Measurements from ENCODE around the gene CAMK4. TPM values are rescaled to one million over a fixed set of nuclear protein-coding genes. Genes with fewer than 3 reads are reported as not detected.

The CAMK4 gene
- total and polyA plus RNA-seq, 10 donors: 0.90 to 22.3 (median 12.6) TPM

DNA sequence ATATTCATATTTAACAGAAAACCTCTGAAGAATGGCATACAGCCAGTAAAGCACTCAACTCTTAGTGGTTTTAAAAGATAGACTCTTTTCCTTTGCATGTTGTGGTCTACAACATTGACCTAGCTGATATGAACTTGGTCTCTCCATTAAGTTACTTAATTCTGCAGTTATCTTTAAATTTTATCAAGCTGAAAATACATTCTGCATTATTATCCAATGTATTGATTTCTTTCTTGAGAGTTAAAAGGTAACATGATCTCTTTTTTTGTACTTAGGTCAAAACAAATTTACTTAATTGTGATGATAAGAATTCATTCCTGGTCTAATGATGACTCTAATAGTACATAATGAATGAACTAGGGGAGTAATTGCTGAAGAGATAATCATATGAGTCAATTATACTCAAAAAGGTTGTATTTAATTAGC, 155.2 kb downstream of the CAMK4 start:
- Histone ChIP-seq H3K4me3 (no peak overlapping the region), H3K27me3 (replicated peaks in 1 of 7) (no peaks in the 10 kb centered on the region), H3K9me3 (no peaks in the 10 kb centered on the region), H3K4me1 (no peaks in the 10 kb centered on the region), H3K36me3 (no peaks in the 10 kb centered on the region), H3K27ac (no peak overlapping the region)
- DNase-seq: no peak
- TF ChIP-seq CTCF (IDR thresholded peaks at IDR 0.05 in 8 of 11, conservative IDR thresholded peaks at IDR 0.05 in 3 of 11) (no peak), POLR2A (IDR thresholded peaks at IDR 0.05) (no peak), POLR2AphosphoS5 (IDR thresholded peaks at IDR 0.05) (no peak)
- intact Hi-C loops (cut with DNase I; ENCODE audit: low total_unique reads): no loop called here

- DNase-seq: no peak
- TF ChIP-seq POLR2AphosphoS5 (IDR thresholded peaks at IDR 0.05): no peak
- no peak for TF ChIP-seq POLR2A (IDR thresholded peaks at IDR 0.05)
- TF ChIP-seq CTCF (IDR thresholded peaks at IDR 0.05 in 8 of 11, conservative IDR thresholded peaks at IDR 0.05 in 3 of 11): no peak
- intact Hi-C loops (cut with DNase I; ENCODE audit: low total_unique reads): no loop called here
- H3K27me3 ChIP-seq (replicated peaks in 1 of 7): no peaks in the 10 kb centered on the region
- no peak overlapping the region for H3K27ac ChIP-seq
- WGBS, 5 donors: 84 to 89% (median 86%) methylated on average over 6 of the region's 6 CpGs
- no peak overlapping the region for H3K4me3 ChIP-seq
- H3K9me3 ChIP-seq: no peaks in the 10 kb centered on the region
- no peaks in the 10 kb centered on the region for H3K36me3 ChIP-seq
- H3K4me1 ChIP-seq: no peaks in the 10 kb centered on the region
Measured at GRCh38 chr5:111383288-111383970, 159.2 kb downstream of the CAMK4 start.

DNA sequence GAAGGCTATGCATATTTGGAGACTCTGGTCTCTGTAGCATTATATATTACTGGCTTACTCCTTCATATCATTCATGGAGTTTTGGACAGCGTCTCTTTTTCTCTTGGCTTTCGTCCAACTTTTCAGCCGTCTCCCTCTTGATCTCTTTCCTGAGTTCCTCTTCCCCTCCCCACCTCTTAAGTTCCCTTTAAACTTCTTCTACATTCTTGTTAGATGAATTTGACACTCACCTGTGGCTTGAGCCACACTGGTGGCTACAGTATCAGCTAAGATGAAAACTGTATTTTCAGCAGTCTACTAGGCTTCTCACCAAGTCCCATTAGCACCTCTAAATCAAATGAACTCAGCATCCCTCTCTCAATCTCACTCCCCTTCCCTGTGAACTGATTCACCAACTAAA, 160.0 kb downstream of the CAMK4 start:
- Histone ChIP-seq H3K4me3 (no peak overlapping the region), H3K27me3 (replicated peaks in 1 of 7) (no peaks in the 10 kb centered on the region), H3K36me3 (no peaks in the 10 kb centered on the region), H3K27ac (no peak overlapping the region), H3K4me1 (no peaks in the 10 kb centered on the region), H3K9me3 (no peaks in the 10 kb centered on the region)
- DNase-seq: no peak
- TF ChIP-seq POLR2A (IDR thresholded peaks at IDR 0.05) (no peak), CTCF (IDR thresholded peaks at IDR 0.05 in 8 of 11, conservative IDR thresholded peaks at IDR 0.05 in 3 of 11) (no peak), POLR2AphosphoS5 (IDR thresholded peaks at IDR 0.05) (no peak)
- intact Hi-C loops (cut with DNase I; ENCODE audit: low total_unique reads): no loop called here
- WGBS, 5 donors: 21 to 31% (median 26%) methylated on average over 3 of the region's 3 CpGs

DNA sequence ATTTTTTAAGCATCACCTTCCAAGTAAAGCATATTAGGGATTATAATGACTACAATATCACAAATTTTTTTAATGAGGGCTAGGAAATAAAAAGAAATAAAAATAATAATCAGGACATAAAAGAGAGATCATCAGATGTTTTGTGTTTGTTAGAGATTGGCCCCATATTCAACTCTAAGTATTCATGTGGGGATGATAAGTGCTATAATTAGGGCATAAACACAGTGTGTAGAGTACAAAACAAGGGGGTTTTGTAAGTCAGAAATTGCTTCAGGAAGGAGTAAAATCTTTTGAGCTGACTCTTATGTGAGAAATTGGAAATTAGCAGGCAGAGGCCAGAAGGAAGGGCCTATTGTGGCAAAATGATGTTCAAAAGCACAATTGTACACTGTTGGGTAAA, 160.9 kb downstream of the CAMK4 start:
- Histone ChIP-seq H3K27ac (no peak overlapping the region), H3K9me3 (no peaks in the 10 kb centered on the region), H3K4me1 (no peaks in the 10 kb centered on the region), H3K36me3 (no peaks in the 10 kb centered on the region), H3K4me3 (no peak overlapping the region), H3K27me3 (replicated peaks in 1 of 7) (no peaks in the 10 kb centered on the region)
- DNase-seq: no peak
- intact Hi-C loops (cut with DNase I; ENCODE audit: low total_unique reads): no loop called here
- TF ChIP-seq POLR2A (IDR thresholded peaks at IDR 0.05) (no peak), POLR2AphosphoS5 (IDR thresholded peaks at IDR 0.05) (no peak), CTCF (IDR thresholded peaks at IDR 0.05 in 8 of 11, conservative IDR thresholded peaks at IDR 0.05 in 3 of 11) (no peak)
